C4-2B (cell line): ENCODE results near the gene DCAF12.

Source experiments
- H3K27ac ChIP-seq: fragments of 450-650 bp; 2 replicates; pipeline ENCODE4 v1.5.1; 2017
- CTCF ChIP-seq: fragments of 450-650 bp; conservative IDR thresholded peaks from 2 replicates; pipeline ENCODE4 v1.5.1; 2017; ENCODE audit warnings: mild to moderate bottlenecking
- ZFX ChIP-seq: fragments of 450-650 bp; IDR thresholded peaks from 2 replicates; pipeline ENCODE4 v1.6.1; 2017

The DCAF12 gene

GRCh38 chr9:34070606-34071324 lies 55.7 kb downstream of the DCAF12 start:
- peak overlapping the region; percentile 7; the same call in 1 of the 2 replicates for H3K27ac ChIP-seq
- TF ChIP-seq ZFX (no peak), CTCF (no peak)

- H3K27ac ChIP-seq: peak overlapping the region; percentile 7; the same call in 1 of the 2 replicates
- TF ChIP-seq ZFX: no peak
- TF ChIP-seq CTCF: no peak
Measured at GRCh38 chr9:34069831-34070230, 56.7 kb downstream of the DCAF12 start.

GRCh38 chr9:34065541-34065940 lies 61.0 kb downstream of the DCAF12 start:
- no peak overlapping the region for H3K27ac ChIP-seq

GRCh38 chr9:34059954-34060353 lies 66.5 kb downstream of the DCAF12 start:
- H3K27ac ChIP-seq: no peak overlapping the region
- no peak for TF ChIP-seq ZFX
- no peak for TF ChIP-seq CTCF

More at GRCh38 chr9:34065541-34065940, 61.0 kb downstream of the DCAF12 start:
- no peak for TF ChIP-seq ZFX
- no peak for TF ChIP-seq CTCF

- TF ChIP-seq CTCF (no peak), ZFX (no peak)
- no peak overlapping the region for H3K27ac ChIP-seq
Measured at GRCh38 chr9:34059281-34059680, 67.2 kb downstream of the DCAF12 start.

- TF ChIP-seq ZFX (no peak), CTCF (no peak)
- H3K27ac ChIP-seq: peak overlapping the region; percentile 95
Measured at GRCh38 chr9:34049630-34050384, 76.7 kb downstream of the DCAF12 start.

GRCh38 chr9:34048727-34049629 lies 77.5 kb downstream of the DCAF12 start, which contains the start of gene UBAP2:
Gene UBAP2 (minus strand): TSS chr9:34048887. CDS start chr9:34017148, 31,739 bp downstream.
- H3K27ac ChIP-seq: peak within 1 kb of the TSS; percentile 95

More at GRCh38 chr9:34048727-34049629, 77.5 kb downstream of the DCAF12 start, which contains the start of gene UBAP2:
- TF ChIP-seq CTCF (no peak), ZFX (peak; percentile 68; the same call in 1 of the 2 replicates)
